ENCODE measurements around the gene MAB21L3. TPM values are rescaled to one million over a fixed set of nuclear protein-coding genes. Genes with fewer than 3 reads are reported as not detected.

MAB21L3 gene
- not detected in 2 replicates for total RNA-seq

GRCh38 chr1:116110567-116111523, at the start of gene MAB21L3:
Gene MAB21L3 (plus strand): TSS chr1:116111399. CDS start chr1:116112616, 1,217 bp downstream.

Other genes starting within 250 kb of the MAB21L3 start
- 1.5 and 4.0 TPM in 2 replicates for gene SLC22A15, start 134.9 kb upstream of the MAB21L3 start, total RNA-seq